Glutamatergic neuron (in vitro differentiated cells): ENCODE results near the gene GATM. TPM values are rescaled to one million over a fixed set of nuclear protein-coding genes. Genes with fewer than 3 reads are reported as not detected.
"Not testable (repeated sequence)": the region's sequence is repeated elsewhere in the genome, so short reads cannot be mapped to it uniquely, and the experiment has no call there.

Source experiments
- DNase-seq: peaks from one replicate; pipeline ENCODE4 v3.0.0; 2022
- H3K27ac Mint-ChIP-seq: one replicate; pipeline ENCODE4 v1.8.0; 2020; ENCODE audit warnings: mild to moderate bottlenecking, mixed read lengths, inconsistent platforms; ENCODE audit not compliant: unreplicated experiment
- H3K27me3 Mint-ChIP-seq: one replicate; pipeline ENCODE4 v1.8.0; 2020; ENCODE audit warnings: mild to moderate bottlenecking, moderate library complexity, mixed read lengths, inconsistent platforms; ENCODE audit not compliant: unreplicated experiment
- H3K36me3 Mint-ChIP-seq: one replicate; pipeline ENCODE4 v1.8.0; 2020; ENCODE audit warnings: mild to moderate bottlenecking, mixed read lengths, inconsistent platforms; ENCODE audit not compliant: unreplicated experiment
- H3K4me1 Mint-ChIP-seq: one replicate; pipeline ENCODE4 v1.8.0; 2020; ENCODE audit warnings: mild to moderate bottlenecking, low read depth, mixed read lengths, inconsistent platforms; ENCODE audit not compliant: unreplicated experiment
- H3K4me3 Mint-ChIP-seq: one replicate; pipeline ENCODE4 v1.8.0; 2020; ENCODE audit warnings: mild to moderate bottlenecking, mixed read lengths, inconsistent platforms; ENCODE audit not compliant: unreplicated experiment
- H3K9me3 Mint-ChIP-seq: one replicate; pipeline ENCODE4 v1.8.0; 2020; ENCODE audit warnings: mild to moderate bottlenecking, moderate library complexity, mixed read lengths, inconsistent platforms; ENCODE audit not compliant: unreplicated experiment
- CTCF ChIP-seq: fragments of 200-600 bp; sonication (generic); IDR thresholded peaks from one replicate; pipeline ENCODE4 v1.5.0; 2021; ENCODE audit not compliant: partially characterized antibody, unreplicated experiment
- total RNA-seq: library from RNA; stranded (reverse); fragmentation: NEBNext Ultra II Directional; extraction: Animal tissue kit (Norgen Biotek cat#: 25700); gene quantifications from one replicate; pipeline ENCODE4 v1.2.1, GENCODE V29; 2021; ENCODE audit not compliant: unreplicated experiment

The GATM gene
- total RNA-seq, 1 donor from 2014 or later = 51.2 TPM

GRCh38 chr15:45376300-45376928 is 1.9 kb downstream of the GATM start:
- H3K4me1 Mint-ChIP-seq = peaks cover 39% of the 10 kb centered on the region
- TF ChIP-seq CTCF = no peak
- peaks cover 11% of the 10 kb centered on the region for H3K9me3 Mint-ChIP-seq
- no peaks in the 10 kb centered on the region for H3K36me3 Mint-ChIP-seq
- H3K27ac Mint-ChIP-seq = peak overlapping the region; percentile 35
- peak overlapping the region; percentile 91 for H3K4me3 Mint-ChIP-seq
- DNase-seq = no peak
- H3K27me3 Mint-ChIP-seq = peaks cover 19% of the 10 kb centered on the region

- H3K9me3 Mint-ChIP-seq = peaks cover 11% of the 10 kb centered on the region
- no peak for DNase-seq
- H3K27ac Mint-ChIP-seq = peak overlapping the region; percentile 35
- peaks cover 39% of the 10 kb centered on the region for H3K4me1 Mint-ChIP-seq
- H3K36me3 Mint-ChIP-seq = no peaks in the 10 kb centered on the region
- peaks cover 19% of the 10 kb centered on the region for H3K27me3 Mint-ChIP-seq
- TF ChIP-seq CTCF = no peak
- H3K4me3 Mint-ChIP-seq = peak overlapping the region; percentile 91
These were observed 2.5 kb downstream of the GATM start for GRCh38 chr15:45375836-45376235.

GRCh38 chr15:45373976-45374375 is 4.4 kb downstream of the GATM start:
- DNase-seq = no peak
- Mint-ChIP-seq H3K4me1 (peaks cover 33% of the 10 kb centered on the region), H3K4me3 (no peak overlapping the region), H3K36me3 (no peaks in the 10 kb centered on the region), H3K27me3 (peaks cover 10% of the 10 kb centered on the region), H3K27ac (no peak overlapping the region), H3K9me3 (peaks cover 8% of the 10 kb centered on the region)
- TF ChIP-seq CTCF = no peak

GRCh38 chr15:45372041-45372995 is 6.0 kb downstream of the GATM start:
- Mint-ChIP-seq H3K4me3 (no peak overlapping the region), H3K27ac (no peak overlapping the region), H3K4me1 (peaks cover 31% of the 10 kb centered on the region), H3K27me3 (peaks cover 9% of the 10 kb centered on the region), H3K36me3 (no peaks in the 10 kb centered on the region), H3K9me3 (peaks cover 4% of the 10 kb centered on the region)
- no peak for DNase-seq
- no peak for TF ChIP-seq CTCF

GRCh38 chr15:45371546-45371945 is 6.8 kb downstream of the GATM start:
- no peak for TF ChIP-seq CTCF
- H3K36me3 Mint-ChIP-seq = no peaks in the 10 kb centered on the region
- peaks cover 23% of the 10 kb centered on the region for H3K4me1 Mint-ChIP-seq

GRCh38 chr15:45370042-45370441 is 8.3 kb downstream of the GATM start:
- not testable (repeated sequence) for H3K27me3 Mint-ChIP-seq, H3K27ac Mint-ChIP-seq, H3K4me3 Mint-ChIP-seq, DNase-seq, H3K4me1 Mint-ChIP-seq, H3K36me3 Mint-ChIP-seq, H3K9me3 Mint-ChIP-seq

More at GRCh38 chr15:45371546-45371945, 6.8 kb downstream of the GATM start:
- Mint-ChIP-seq H3K9me3 (no peaks in the 10 kb centered on the region), H3K4me3 (no peak overlapping the region), H3K27ac (no peak overlapping the region), H3K27me3 (peaks cover 7% of the 10 kb centered on the region)
- DNase-seq = no peak

GRCh38 chr15:45367222-45367621 is 11.1 kb downstream of the GATM start:
- H3K4me3 Mint-ChIP-seq, H3K27ac Mint-ChIP-seq, H3K27me3 Mint-ChIP-seq, H3K9me3 Mint-ChIP-seq, DNase-seq, H3K36me3 Mint-ChIP-seq, H3K4me1 Mint-ChIP-seq: not testable (repeated sequence)
